BLaER1 treated with 17β-estradiol and CSF1 and Interleukin-3, amounts not matched to agents 10 nM and 100 nM (cell line): ENCODE measurements around the gene PDE7B.
"Not testable (repeated sequence)": the region's sequence is repeated elsewhere in the genome, so short reads cannot be mapped to it uniquely, and the experiment has no call there.

Source experiments
- H3K27ac ChIP-seq, 11 experiments: shearing (Covaris generic); formaldehyde crosslinking; 2 replicates each; pipeline ENCODE4 v1.8.1; 2022
- H3K27me3 ChIP-seq, 11 experiments: shearing (Covaris generic); formaldehyde crosslinking; 2 replicates each; pipeline ENCODE4 v1.8.1; 2022
- H3K36me3 ChIP-seq, 11 experiments: shearing (Covaris generic); formaldehyde crosslinking; 2 replicates each; pipeline ENCODE4 v1.8.1; 2022
- H3K4me1 ChIP-seq, 10 experiments: shearing (Covaris generic); formaldehyde crosslinking; 2 replicates each; pipeline ENCODE4 v1.8.1; 2022
- H3K4me2 ChIP-seq, 11 experiments: shearing (Covaris generic); formaldehyde crosslinking; 2 replicates each; pipeline ENCODE4 v1.8.1; 2022
- H3K4me3 ChIP-seq, 10 experiments: shearing (Covaris generic); formaldehyde crosslinking; 2 replicates each; pipeline ENCODE4 v1.8.1; 2022
- H3K9ac ChIP-seq, 11 experiments: shearing (Covaris generic); formaldehyde crosslinking; 2 replicates each; pipeline ENCODE4 v1.8.1; 2022
- H3K9me3 ChIP-seq, 11 experiments: shearing (Covaris generic); formaldehyde crosslinking; replicated peaks in 1 of 11; 2 replicates each; pipeline ENCODE4 v1.8.1; 2022
- H4K20me1 ChIP-seq, 11 experiments: shearing (Covaris generic); formaldehyde crosslinking; 2 replicates each; pipeline ENCODE4 v1.8.1; 2022
- Cebpa-rat ChIP-seq, 11 experiments: shearing (Covaris generic); IDR thresholded peaks; 2 replicates each; pipeline ENCODE4 v1.8.1; 2022

Gene PDE7B

GRCh38 chr6:136201732-136202131 lies 350.2 kb downstream of the PDE7B start:
- Histone ChIP-seq H3K9ac (no peak overlapping the region), H3K4me1 (no peaks in the 10 kb centered on the region), H4K20me1 (no peaks in the 10 kb centered on the region), H3K4me2 (no peak overlapping the region), H3K27ac (no peak overlapping the region), H3K27me3 (no peaks in the 10 kb centered on the region), H3K4me3 (no peak overlapping the region), H3K36me3 (no peaks in the 10 kb centered on the region), H3K9me3 (no peaks in the 10 kb centered on the region)
- TF ChIP-seq Cebpa-rat (IDR thresholded peaks at IDR 0.05): no peak

DNA sequence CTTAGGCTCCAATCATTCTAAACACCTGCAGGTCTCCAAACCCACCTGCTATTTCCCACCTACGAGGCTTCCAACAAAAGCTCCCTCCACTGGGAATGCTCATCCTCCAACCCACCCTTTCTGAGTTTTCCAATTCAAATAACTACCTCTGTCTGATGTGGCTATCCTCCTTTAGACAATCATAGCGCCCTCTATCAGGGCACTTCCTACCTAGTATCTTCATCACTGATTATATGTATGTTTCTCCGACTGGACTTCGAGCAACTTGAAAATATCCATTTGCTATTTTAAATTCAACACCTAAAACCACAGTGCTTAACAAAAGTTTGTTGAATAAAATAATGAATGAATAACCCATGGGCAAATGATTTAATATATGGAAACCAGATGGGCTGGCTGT lies 357.3 kb downstream of the PDE7B start:
- H3K9ac ChIP-seq: no peak overlapping the region
- H3K4me2 ChIP-seq: no peak overlapping the region

DNA sequence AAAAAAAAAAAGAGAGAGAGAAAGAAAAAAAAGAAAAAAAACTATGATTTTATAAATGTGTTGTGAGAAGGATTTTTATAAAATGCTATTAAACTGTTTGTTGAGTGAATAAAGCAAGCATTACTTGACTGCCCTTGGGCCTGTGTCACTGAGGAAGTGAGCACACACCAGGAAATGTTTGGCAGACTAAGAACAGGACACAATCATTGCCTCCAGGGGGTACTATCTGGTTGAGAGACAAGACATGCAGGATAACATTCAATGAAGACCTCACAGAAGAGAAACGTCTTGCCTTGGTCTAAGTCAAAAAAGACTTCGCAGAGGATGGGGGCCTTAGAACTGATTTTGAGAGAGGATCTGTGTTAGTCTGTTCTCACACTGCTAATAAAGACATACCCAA lies 358.0 kb downstream of the PDE7B start:
- Histone ChIP-seq H3K27ac (no peak overlapping the region), H3K9ac (no peak overlapping the region), H3K4me2 (no peak overlapping the region), H3K4me1 (no peaks in the 10 kb centered on the region), H4K20me1 (no peaks in the 10 kb centered on the region), H3K9me3 (no peaks in the 10 kb centered on the region), H3K36me3 (no peaks in the 10 kb centered on the region), H3K4me3 (no peak overlapping the region), H3K27me3 (no peaks in the 10 kb centered on the region)
- TF ChIP-seq Cebpa-rat (IDR thresholded peaks at IDR 0.05): no peak

More for the DNA sequence above, 357.3 kb downstream of the PDE7B start:
- TF ChIP-seq Cebpa-rat (IDR thresholded peaks at IDR 0.05): no peak
- no peaks in the 10 kb centered on the region for H4K20me1 ChIP-seq
- H3K4me3 ChIP-seq: no peak overlapping the region
- no peaks in the 10 kb centered on the region for H3K9me3 ChIP-seq
- no peaks in the 10 kb centered on the region for H3K36me3 ChIP-seq
- H3K27ac ChIP-seq: no peak overlapping the region
- no peaks in the 10 kb centered on the region for H3K4me1 ChIP-seq
- H3K27me3 ChIP-seq: no peaks in the 10 kb centered on the region

DNA sequence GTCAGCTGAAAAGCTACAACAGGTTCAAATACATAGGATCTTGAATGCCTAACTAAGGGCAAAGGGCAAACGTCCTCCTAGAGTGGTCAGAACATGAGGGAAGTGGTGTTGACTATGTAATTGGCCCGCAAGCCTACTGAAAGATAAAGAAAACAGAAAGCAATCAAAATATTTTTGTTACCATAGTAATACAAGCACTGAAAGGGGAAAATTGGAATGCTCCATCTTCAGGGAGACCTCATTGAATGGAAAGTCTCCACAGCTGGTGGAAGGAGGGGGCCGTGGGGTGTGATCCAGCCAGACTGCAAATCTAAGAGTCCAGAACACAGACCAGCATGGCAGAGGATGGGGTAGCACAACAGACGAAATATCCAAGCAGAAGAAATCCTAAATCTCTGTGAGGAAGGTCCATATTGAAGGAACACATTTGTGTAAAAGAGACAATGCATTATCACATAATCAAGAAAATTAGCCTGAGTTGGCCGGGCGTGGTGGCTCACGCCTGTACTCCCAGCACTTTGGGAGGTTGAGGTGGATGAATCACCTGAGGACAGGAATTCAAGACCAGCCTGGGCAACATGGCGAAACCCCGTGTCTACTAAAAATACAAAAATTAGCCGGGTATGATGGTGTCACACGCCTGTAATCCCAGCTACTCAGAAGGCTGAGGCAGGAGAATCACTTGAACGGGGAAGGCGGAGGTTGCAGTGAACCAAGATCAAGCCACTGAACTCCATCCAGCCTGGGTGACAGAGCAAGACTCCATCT lies 359.1 kb downstream of the PDE7B start:
- Histone ChIP-seq H3K4me1 (no peaks in the 10 kb centered on the region), H3K27ac (no peak overlapping the region), H3K9me3 (no peaks in the 10 kb centered on the region), H3K4me2 (no peak overlapping the region), H3K4me3 (no peak overlapping the region), H3K27me3 (no peaks in the 10 kb centered on the region), H4K20me1 (no peaks in the 10 kb centered on the region), H3K9ac (no peak overlapping the region), H3K36me3 (no peaks in the 10 kb centered on the region)
- TF ChIP-seq Cebpa-rat (IDR thresholded peaks at IDR 0.05): no peak

DNA sequence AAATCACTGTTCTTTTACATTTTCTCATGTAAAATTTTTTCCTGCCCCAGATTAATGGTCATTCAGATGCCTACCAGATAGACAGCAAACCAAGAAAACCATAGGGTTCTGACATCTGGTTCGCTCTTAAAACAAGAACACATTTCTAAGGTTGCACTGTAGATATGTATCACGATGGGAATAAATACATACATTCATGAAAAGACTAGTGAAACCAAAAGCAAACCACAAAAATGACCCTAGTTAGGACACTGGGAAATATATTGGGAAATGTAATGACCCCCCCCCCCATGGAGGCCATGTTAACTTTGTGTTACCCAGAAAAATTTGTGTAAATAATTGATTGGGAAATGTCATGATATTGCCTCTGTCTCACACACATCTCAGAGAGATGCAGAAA lies 361.1 kb downstream of the PDE7B start:
- Histone ChIP-seq H3K9ac (no peak overlapping the region), H3K4me3 (no peak overlapping the region), H4K20me1 (no peaks in the 10 kb centered on the region), H3K9me3 (no peaks in the 10 kb centered on the region), H3K4me2 (no peak overlapping the region), H3K27ac (no peak overlapping the region), H3K36me3 (no peaks in the 10 kb centered on the region), H3K4me1 (no peaks in the 10 kb centered on the region), H3K27me3 (no peaks in the 10 kb centered on the region)
- no peak for TF ChIP-seq Cebpa-rat (IDR thresholded peaks at IDR 0.05)

DNA sequence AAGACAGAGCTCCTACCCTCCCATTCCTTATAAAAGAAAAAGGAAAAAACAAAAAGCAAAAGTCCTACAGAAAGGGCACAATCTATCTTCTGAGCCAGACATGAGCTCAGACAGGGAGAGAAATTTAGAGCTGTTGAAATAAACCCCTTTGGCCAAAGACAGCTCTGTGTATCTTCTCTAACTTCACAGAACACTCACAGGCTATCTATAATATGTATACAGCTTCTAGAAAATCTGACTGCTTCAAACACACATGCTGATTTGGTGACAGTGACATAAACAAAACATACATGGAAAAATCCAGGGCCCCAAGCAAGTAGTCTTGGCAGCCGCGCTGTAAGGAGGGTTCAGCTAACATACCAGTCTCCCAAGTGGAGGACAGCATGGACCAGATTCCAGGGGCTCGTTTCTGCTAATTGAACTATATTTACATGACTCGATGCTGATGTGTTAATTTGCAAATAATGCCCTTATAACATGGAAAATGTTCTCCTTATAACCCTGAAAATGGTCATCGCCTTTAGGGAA lies 361.6 kb downstream of the PDE7B start:
- Histone ChIP-seq H3K36me3 (no peaks in the 10 kb centered on the region), H3K27ac (no peak overlapping the region), H3K4me1 (no peaks in the 10 kb centered on the region), H3K27me3 (no peaks in the 10 kb centered on the region), H3K9me3 (no peaks in the 10 kb centered on the region), H3K9ac (no peak overlapping the region), H3K4me3 (no peak overlapping the region), H4K20me1 (no peaks in the 10 kb centered on the region), H3K4me2 (no peak overlapping the region)
- TF ChIP-seq Cebpa-rat (IDR thresholded peaks at IDR 0.05): no peak

GRCh38 chr6:136213853-136214252 lies 362.4 kb downstream of the PDE7B start:
- no peak overlapping the region for H3K27ac ChIP-seq
- H3K4me1 ChIP-seq: no peaks in the 10 kb centered on the region
- H3K9me3 ChIP-seq: 0 out of 22 replicates have a peak, but pooled peaks cover 0 to under 1% (median 0%) of the 10 kb centered on the region in 11 experiments
- no peak overlapping the region for H3K4me3 ChIP-seq
- no peaks in the 10 kb centered on the region for H3K27me3 ChIP-seq
- no peak overlapping the region for H3K9ac ChIP-seq
- no peak for TF ChIP-seq Cebpa-rat (IDR thresholded peaks at IDR 0.05)
- H4K20me1 ChIP-seq: no peaks in the 10 kb centered on the region
- H3K4me2 ChIP-seq: no peak overlapping the region
- no peaks in the 10 kb centered on the region for H3K36me3 ChIP-seq

DNA sequence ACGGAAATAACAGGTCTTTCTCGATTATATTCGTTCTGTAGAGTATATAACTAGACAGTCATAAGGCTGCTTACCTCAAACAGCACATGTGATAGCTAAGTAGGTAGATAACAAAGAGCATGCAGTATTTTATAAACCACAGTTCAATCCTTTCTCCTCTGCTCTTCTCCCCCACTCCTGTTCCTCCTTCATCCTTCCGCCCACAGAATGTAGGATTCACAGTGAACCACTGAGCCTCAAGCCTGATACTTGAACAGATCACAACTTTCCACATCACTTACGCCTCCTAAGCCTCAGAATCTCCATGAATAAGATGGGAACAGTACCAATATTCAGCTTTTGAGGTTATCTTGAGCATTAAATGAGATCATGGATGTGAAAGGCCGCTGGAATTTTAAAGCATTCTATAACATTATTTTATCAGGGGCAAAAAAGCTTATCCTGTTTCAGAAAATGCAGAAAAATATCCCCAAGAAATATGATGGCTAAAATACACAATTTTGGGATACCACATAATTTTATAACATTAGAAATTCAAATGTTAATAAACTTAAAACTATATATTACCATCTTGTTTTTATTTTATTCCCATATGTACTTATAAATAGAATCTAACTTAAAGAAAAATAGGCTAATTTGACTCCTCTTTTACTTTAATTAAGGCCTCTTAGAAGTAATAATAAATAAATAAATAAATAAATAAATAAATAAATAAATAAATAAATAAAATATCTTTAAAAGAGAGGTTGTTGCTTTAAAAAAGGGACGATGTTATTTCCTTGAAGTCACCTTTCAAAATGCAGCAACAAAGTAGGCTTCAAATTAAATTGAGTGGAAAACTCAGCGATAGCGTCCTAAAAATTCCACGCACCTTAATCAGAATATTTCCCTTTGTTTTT lies 365.3 kb downstream of the PDE7B start:
- Histone ChIP-seq H3K9me3 (peaks cover 0 to 22% (median 8%) of the 10 kb centered on the region in 11 experiments; a peak in 11 of 22 replicates), H3K4me2 (no peak overlapping the region)

GRCh38 chr6:136224974-136225373 lies 373.5 kb downstream of the PDE7B start:
- H4K20me1 ChIP-seq, H3K4me3 ChIP-seq, H3K36me3 ChIP-seq, H3K27ac ChIP-seq, H3K27me3 ChIP-seq, H3K4me2 ChIP-seq, H3K9ac ChIP-seq: not testable (repeated sequence)
- Histone ChIP-seq H3K4me1 (peaks cover 0 to 41% (median 18%) of the 10 kb centered on the region in 10 experiments; a peak in 17 of 20 replicates), H3K9me3 (peaks cover 0 to 15% (median 7%) of the 10 kb centered on the region in 11 experiments; a peak in 11 of 22 replicates)

More for the DNA sequence above, 365.3 kb downstream of the PDE7B start:
- Histone ChIP-seq H3K27me3 (no peaks in the 10 kb centered on the region), H3K9ac (no peak overlapping the region), H3K27ac (no peak overlapping the region), H3K36me3 (no peaks in the 10 kb centered on the region), H3K4me3 (no peak overlapping the region), H3K4me1 (no peaks in the 10 kb centered on the region), H4K20me1 (no peaks in the 10 kb centered on the region)
- TF ChIP-seq Cebpa-rat (IDR thresholded peaks at IDR 0.05): no peak
